22Rv1 (cell line): ENCODE results near the gene SIK2.

Source experiments
- ZFX ChIP-seq: fragments of 450-650 bp; IDR thresholded peaks from 2 replicates; pipeline ENCODE4 v1.6.1; 2017; ENCODE audit warnings: antibody characterized with exemption, borderline replicate concordance
- TF ChIP-seq, protein P1 (sequence below): fragments of 450-650 bp; IDR thresholded peaks from 2 replicates; pipeline ENCODE4 v1.5.1; 2017; ENCODE audit warnings: mild to moderate bottlenecking

- TF ChIP-seq, protein P1, sequence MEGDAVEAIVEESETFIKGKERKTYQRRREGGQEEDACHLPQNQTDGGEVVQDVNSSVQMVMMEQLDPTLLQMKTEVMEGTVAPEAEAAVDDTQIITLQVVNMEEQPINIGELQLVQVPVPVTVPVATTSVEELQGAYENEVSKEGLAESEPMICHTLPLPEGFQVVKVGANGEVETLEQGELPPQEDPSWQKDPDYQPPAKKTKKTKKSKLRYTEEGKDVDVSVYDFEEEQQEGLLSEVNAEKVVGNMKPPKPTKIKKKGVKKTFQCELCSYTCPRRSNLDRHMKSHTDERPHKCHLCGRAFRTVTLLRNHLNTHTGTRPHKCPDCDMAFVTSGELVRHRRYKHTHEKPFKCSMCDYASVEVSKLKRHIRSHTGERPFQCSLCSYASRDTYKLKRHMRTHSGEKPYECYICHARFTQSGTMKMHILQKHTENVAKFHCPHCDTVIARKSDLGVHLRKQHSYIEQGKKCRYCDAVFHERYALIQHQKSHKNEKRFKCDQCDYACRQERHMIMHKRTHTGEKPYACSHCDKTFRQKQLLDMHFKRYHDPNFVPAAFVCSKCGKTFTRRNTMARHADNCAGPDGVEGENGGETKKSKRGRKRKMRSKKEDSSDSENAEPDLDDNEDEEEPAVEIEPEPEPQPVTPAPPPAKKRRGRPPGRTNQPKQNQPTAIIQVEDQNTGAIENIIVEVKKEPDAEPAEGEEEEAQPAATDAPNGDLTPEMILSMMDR: no peak
- TF ChIP-seq ZFX: no peak
These were observed 153.8 kb downstream of the SIK2 start for GRCh38 chr11:111756097-111756496.
